ENCODE results near the gene IGFL3. TPM values are rescaled to one million over a fixed set of nuclear protein-coding genes. Genes with fewer than 3 reads are reported as not detected.

The IGFL3 gene
- total and polyA plus RNA-seq, 9 of the 15 experiments (the other 6 are each of a cell fraction or from before 2014, with no cell fraction given): not detected

DNA sequence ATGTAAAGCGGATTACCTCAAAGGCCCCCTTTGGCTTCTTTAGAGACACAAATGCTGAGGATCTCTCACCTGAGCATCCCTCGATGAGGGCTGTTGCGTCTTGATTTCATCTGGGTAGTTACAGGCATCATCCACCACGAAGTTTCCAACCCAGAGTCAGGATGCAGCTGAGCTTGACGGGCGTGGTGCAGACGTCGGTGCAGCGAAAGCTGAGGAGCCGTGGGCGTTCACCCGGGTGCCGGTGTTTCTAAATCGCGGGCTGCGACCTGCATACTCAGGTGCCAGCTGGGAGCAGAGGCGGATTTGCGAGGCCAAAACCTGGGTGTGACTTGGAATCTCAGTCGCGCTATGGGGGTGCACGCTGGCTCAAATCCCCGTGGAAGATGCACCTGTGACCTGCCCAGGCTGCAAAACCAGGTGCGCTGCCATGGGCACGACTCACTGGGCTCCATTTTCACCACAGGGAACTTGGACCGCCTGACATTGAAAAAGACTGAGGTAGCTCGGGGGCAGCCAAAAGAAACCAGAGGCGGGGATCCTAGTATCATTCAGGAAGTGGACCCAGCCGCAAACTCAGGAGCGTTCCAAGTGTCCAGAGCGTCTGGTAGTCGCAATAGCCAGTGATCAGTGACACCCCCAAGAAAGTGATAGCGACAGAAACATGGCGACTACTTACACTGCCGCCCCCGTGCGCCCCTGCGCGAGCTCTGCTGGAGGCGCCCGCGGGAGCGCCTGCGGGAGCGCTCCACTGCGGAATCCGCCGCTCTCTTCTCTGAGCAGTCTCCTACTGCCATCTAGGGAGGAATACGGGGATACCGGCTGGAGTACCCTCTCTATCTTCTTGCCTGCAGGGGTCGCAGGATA, 47.3 kb downstream of the IGFL3 start (continued):
- no peak for TF ChIP-seq COPS2 (conservative IDR thresholded peaks at IDR 0.05)
- TF ChIP-seq PURB (CRISPR knock-in tag; IDR thresholded peaks at IDR 0.05; ENCODE audit: low read depth): no peak
- peak in 1 of 2 experiments; percentile 73; a peak in 2 of 4 replicates for TF ChIP-seq MAZ (CRISPR knock-in tag; conservative IDR thresholded peaks at IDR 0.05 in 1 of 2, IDR thresholded peaks at IDR 0.05 in 1 of 2)
- no peak for TF ChIP-seq ATF1 (CRISPR knock-in tag; IDR thresholded peaks at IDR 0.05)
- no peak for TF ChIP-seq ATF1 (tag; IDR thresholded peaks at IDR 0.05)
- no peak for TF ChIP-seq SRSF9 (IDR thresholded peaks at IDR 0.05; ENCODE audit: borderline replicate concordance, low read depth, low read length)
- no peak for TF ChIP-seq NFE2 (IDR thresholded peaks at IDR 0.05; ENCODE audit: low read depth)
- TF ChIP-seq BACH1 (tag; IDR thresholded peaks at IDR 0.05): no peak
- TF ChIP-seq, protein P1, sequence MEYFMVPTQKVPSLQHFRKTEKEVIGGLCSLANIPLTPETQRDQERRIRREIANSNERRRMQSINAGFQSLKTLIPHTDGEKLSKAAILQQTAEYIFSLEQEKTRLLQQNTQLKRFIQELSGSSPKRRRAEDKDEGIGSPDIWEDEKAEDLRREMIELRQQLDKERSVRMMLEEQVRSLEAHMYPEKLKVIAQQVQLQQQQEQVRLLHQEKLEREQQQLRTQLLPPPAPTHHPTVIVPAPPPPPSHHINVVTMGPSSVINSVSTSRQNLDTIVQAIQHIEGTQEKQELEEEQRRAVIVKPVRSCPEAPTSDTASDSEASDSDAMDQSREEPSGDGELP (CRISPR knock-in tag; IDR thresholded peaks at IDR 0.05; ENCODE audit: borderline replicate concordance): peak; percentile 39; the same call in 1 of the 2 replicates
- no peak for TF ChIP-seq NFIC (IDR thresholded peaks at IDR 0.05)
- TF ChIP-seq HCFC1 (IDR thresholded peaks at IDR 0.05; ENCODE audit: low read depth, low read length): peak; percentile 44; the same call in 1 of the 2 replicates
- 0 out of 2 replicates have a peak, but pooled peaks have one; percentile 49 for TF ChIP-seq CC2D1A (IDR thresholded peaks at IDR 0.05)
- no peak for TF ChIP-seq FOS (IDR thresholded peaks at IDR 0.05; ENCODE audit: extremely low read depth, insufficient read length)
- no peak for TF ChIP-seq TCF7L2 (IDR thresholded peaks at IDR 0.05; ENCODE audit: low read depth, low read length)
- TF ChIP-seq MEIS2 (IDR thresholded peaks at IDR 0.05; ENCODE audit: partially characterized antibody): no peak
- TF ChIP-seq POLR2G (IDR thresholded peaks at IDR 0.05; ENCODE audit: low read depth, low read length): peak; percentile 42; the same call in 1 of the 2 replicates
- no peak for TF ChIP-seq STAT5B (CRISPR knock-in tag; IDR thresholded peaks at IDR 0.05)
- TF ChIP-seq CTBP1 (IDR thresholded peaks at IDR 0.05; ENCODE audit: borderline replicate concordance): peak; percentile 94
- TF ChIP-seq, protein P2, sequence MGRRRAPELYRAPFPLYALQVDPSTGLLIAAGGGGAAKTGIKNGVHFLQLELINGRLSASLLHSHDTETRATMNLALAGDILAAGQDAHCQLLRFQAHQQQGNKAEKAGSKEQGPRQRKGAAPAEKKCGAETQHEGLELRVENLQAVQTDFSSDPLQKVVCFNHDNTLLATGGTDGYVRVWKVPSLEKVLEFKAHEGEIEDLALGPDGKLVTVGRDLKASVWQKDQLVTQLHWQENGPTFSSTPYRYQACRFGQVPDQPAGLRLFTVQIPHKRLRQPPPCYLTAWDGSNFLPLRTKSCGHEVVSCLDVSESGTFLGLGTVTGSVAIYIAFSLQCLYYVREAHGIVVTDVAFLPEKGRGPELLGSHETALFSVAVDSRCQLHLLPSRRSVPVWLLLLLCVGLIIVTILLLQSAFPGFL (CRISPR knock-in tag; IDR thresholded peaks at IDR 0.05): no peak
- TF ChIP-seq YY1 (IDR thresholded peaks at IDR 0.05; ENCODE audit: borderline replicate concordance in 1 of 3, control insufficient read depth in 1 of 3, extremely low read depth in 1 of 3, insufficient read depth in 3 of 3, insufficient read length in 1 of 3, insufficient replicate concordance in 2 of 3, low read depth in 1 of 3, low read length in 2 of 3): peak in 2 of 3 experiments; percentile 73 to 87
- TF ChIP-seq IFI16 (CRISPR knock-in tag; IDR thresholded peaks at IDR 0.05): no peak
- no peak for TF ChIP-seq DNMT1 (IDR thresholded peaks at IDR 0.05)
- no peak for TF ChIP-seq NR4A1 (CRISPR knock-in tag; IDR thresholded peaks at IDR 0.05)
- TF ChIP-seq NR4A1 (tag; IDR thresholded peaks at IDR 0.05): no peak
- 0 out of 2 replicates have a peak, but pooled peaks have one; percentile 25 for TF ChIP-seq MXI1 (IDR thresholded peaks at IDR 0.05; ENCODE audit: low read depth, low read length)
- no peak for TF ChIP-seq ZNF778 (CRISPR knock-in tag; IDR thresholded peaks at IDR 0.05)

Measured in K562 (cell line).